GM04503 (cell line): Measurements from ENCODE around the gene SPPL2B.

Experiments used
- DNase-seq: peaks from one replicate; pipeline ENCODE4 v3.0.0-alpha.2; 2012; ENCODE audit warnings: low read depth

SPPL2B gene

GRCh38 chr19:2300533-2300932 lies 28.0 kb upstream of the SPPL2B start:
- DNase-seq, result no peak

- DNase-seq, result no peak
Observed at GRCh38 chr19:2302319-2303210, 25.9 kb upstream of the SPPL2B start.

- DNase-seq, result no peak
Observed at GRCh38 chr19:2303211-2303798, 25.2 kb upstream of the SPPL2B start.

DNA sequence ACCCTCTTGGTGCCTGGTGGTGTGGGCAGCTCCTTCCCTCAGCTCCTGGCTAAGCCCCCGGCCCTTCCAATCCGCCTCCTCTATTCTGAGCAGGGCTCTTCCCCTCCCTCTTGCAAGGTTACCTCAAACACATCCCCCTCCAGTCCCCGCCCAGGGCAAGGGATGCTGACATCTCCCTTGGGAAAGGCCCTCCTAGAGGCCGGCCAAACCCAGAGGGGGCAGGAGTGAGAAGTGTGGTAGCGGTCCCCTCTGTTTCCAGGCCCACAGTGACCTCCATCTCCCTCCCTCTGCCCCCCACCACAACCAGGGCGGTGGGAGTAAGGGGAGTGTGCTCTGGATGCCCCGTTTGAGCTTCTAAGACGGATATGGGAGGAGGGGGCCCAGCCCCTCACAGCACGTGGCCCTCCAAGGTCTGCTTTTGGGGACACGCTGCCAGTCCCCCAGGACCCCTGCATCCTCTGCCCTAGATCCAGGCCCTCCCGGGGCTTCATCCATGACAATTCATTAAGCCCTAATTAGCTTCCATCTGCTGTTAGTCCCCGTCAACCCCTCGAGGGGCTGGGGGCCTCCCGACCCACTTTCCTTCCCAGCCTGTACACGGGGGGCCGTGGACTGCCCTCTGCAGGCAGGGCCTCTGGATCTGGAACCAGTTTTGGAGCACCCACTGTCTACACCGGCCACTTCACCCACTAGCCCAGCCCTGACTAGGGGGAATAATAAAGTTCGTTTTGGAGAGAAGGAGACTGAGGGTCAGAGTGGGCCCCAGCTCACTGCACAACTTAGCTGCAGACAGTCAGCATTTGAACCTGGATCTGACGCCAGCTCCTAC lies 22.8 kb upstream of the SPPL2B start:
- DNase-seq, result no peak

GRCh38 chr19:2306281-2306806 lies 22.1 kb upstream of the SPPL2B start:
- DNase-seq, result no peak

DNA sequence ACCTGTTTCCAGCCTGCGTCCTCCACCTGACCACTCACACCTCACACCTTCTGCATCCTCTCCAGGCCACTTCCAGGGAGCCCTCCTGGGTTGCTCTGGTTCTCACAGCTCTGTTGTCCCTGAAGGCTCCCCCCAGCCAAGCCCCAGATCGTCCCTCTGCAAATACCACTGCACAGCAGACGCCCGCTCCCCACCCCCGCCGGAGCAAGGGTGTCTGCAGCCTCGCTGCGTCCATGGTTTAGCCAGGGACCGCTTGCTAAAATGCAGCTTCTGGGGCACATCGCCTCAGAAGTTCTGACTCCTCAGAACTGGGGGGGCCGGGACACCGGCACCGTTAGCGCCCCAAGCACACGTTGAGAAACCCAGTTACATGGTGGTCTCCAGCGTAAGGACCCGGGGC lies 21.5 kb upstream of the SPPL2B start:
- DNase-seq, result no peak

GRCh38 chr19:2307518-2308012 lies 20.9 kb upstream of the SPPL2B start:
- DNase-seq, result no peak

DNA sequence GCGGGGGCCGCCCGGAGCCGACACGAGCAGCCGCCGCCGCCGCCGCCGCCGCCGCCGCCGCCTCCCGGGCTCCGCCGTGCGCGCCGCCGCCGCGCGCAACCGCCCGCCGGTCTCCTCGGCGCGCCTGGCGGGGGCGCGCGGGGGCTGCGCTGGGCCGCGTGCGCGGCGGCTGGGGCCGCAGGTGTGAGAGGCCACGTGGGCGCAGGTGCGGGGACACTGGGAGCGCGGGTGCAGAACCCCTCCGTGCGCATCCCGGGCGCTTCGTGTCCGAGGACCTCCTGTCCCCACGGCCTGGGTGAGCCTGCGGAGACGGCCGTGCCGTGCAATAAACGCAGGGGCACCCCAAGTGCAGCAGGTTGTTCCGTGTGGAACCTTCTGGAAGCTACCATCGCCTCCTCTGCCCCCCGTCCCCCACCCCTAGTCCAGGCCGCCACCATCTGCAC lies 20.3 kb upstream of the SPPL2B start, which contains the start of gene LINGO3:
TSS of gene LINGO3 (minus strand) at position 41 of the 443 bp plus-strand sequence. CDS start 16,378 bp downstream, outside the sequence.
- no peak for DNase-seq

GRCh38 chr19:2309734-2310362 lies 18.6 kb upstream of the SPPL2B start:
- no peak for DNase-seq

- no peak for DNase-seq
Observed at GRCh38 chr19:2311093-2311492, 17.4 kb upstream of the SPPL2B start.

DNA sequence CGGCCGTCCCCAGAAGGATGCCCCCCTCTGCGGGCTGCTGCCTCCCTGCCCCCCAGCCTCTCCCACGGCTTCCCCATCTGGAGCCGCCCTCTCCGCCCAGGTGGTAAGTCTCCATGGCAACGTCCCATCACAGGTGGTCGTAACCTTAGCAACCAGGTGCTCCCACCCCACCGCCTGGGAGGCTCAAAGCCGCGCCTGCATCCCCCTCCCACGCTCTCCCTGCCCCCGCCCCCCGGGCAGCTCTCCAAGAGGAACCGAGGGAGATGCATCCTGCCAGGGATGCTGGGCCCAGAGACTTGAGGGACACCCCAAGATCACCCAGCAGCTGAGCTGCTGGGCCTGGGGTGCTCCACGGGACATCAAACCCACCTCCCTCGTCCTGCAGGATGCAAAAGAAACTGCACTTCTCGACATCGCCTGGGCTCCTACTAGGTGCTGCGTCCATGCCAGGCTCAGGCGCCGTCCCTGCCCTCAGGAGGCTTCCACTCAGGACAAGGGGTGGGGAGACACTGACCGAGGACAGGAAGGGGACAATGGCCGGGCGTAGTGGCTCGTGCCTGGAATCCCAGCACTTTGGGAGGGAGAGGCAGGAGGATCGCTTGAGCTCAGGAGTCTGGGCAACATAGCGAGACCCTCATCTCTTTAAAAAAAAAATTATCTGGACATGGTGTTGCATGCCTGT lies 15.5 kb upstream of the SPPL2B start:
- no peak for DNase-seq

- no peak for DNase-seq
Observed at GRCh38 chr19:2315121-2315817, 13.2 kb upstream of the SPPL2B start.

DNA sequence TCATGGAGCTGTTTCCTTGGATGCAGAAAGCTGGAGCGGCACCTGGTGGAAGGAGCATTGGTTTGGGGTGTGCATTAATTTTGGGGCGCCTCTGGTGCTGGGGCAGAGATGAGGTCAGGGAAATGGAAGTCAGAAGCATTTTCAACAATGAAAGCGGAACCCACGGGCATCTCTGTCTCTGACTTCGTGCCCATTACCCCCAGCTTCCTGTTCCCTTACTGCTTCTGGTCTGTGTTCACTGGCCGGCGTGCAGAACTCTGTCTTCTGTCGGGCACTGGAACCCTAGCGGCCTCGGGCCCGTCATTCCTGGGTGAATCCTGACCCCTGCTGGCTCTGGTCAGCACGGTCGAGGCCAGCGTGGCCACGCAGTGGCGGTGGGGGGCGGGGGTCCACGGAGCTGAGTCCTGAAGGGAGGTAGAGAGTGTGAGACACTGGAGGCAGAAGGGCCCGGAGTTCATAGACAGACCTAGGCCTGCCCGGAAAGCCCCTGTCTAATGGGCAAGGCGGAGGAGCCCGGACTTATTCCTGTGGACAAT lies 12.6 kb upstream of the SPPL2B start:
- no peak for DNase-seq

DNA sequence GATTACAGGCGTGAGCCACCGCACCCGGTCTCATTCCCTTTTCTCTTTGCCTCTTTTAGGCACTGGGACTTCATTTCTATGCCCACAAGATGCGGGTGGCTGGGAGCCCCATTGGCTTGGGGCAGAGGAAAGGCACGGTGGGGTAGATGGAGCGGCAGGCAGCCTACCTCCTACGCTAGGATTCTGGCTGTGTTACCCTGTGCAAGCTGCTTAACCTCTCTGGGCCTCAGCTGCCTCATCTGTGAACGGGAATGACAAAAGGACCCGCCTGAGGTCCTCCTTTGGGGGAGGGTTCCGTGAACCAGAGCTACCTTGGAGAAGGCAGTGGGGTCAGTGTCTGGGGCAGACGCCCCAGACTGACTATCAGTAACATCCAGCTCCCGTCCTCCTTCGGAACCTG lies 11.2 kb upstream of the SPPL2B start:
- DNase-seq, result no peak

DNA sequence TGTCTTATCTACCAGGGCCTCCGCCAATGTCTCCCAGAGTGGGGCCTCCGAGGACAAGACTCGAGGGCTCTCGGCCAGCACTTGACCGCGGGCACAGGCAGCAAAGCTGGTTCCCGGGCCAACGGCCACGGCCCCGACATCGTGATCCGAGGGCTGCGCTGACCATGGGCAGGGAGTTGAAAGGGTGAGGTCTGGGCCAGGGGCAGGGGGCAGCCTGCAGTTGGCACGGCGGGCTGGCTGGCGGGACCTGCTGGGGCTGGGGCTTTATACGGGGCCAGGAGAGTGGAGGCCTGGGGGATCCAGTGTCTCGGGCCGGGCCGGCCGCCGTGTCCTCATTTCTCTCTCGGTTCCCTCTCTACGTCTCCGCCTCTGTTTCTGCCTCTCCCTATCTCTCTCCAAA lies 10.7 kb upstream of the SPPL2B start:
- no peak for DNase-seq

DNA sequence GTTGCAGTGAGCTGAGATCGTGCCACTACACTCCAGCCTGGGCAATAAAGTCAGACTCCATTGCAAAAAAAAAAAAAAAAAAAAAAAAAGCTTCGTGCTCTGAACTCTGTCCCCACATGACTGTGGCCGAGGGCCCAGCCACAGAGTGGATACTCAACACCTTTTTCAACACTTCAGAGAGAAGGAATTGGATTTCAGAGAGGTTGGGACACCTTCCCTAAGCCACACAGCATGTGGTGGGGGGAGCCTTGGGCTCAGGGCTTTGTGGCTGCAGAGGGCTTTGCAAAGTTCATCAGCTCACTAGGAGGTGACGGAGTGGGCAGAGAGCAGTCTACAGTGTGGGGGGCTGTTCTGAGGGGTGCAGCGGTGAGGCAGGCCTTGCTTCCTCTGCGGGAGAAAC lies 9.6 kb upstream of the SPPL2B start:
- DNase-seq, result no peak

DNA sequence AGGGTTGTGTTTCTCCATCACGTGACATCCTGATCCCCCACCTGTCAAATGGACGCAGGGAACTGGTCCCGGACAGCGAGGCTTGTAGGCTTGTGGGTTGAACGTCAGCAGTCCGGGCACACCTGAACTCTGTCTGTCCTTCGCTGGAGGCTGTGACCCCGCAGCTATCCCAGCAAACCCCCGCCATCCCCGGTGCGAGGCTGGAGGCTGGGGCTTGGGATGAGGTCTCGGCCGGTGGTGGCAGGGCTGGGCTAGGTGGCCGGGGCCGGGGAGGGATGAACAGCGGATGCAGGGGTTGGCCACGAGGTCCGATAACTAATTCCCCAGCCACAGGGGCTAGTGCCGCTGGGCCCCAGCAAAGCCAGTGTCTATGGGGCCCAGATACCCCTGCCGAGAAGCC lies 8.9 kb upstream of the SPPL2B start:
- no peak for DNase-seq

GRCh38 chr19:2320049-2320448 lies 8.4 kb upstream of the SPPL2B start:
- no peak for DNase-seq

DNA sequence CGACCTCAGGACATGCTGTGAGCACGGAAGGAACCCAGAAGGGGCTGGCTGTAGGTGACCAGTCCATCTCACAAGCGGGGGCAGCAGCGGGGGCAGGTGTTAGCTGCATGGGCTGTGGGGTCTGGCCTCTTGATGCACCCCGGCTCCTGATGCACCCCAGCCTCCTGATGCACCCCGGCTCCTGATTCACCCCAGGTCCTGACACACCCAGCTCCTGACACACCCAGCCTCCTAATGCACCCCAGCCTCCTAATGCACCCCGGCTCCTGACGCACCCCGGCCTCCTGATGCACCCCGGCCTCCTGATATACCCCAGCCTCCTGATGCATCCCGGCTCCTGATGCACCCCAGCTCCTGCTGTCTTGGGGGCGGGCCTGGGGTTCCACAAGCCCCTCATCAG lies 7.5 kb upstream of the SPPL2B start:
- no peak for DNase-seq
